CD4-positive, alpha-beta T cell (primary cell): ENCODE results near the gene IL34. TPM values are rescaled to one million over a fixed set of nuclear protein-coding genes. Genes with fewer than 3 reads are reported as not detected.
"Not testable (repeated sequence)": the region's sequence is repeated elsewhere in the genome, so short reads cannot be mapped to it uniquely, and the experiment has no call there.

ENCODE experiments used
- ATAC-seq: fragments of 200-7000 bp; cut with Tn5 transposase; one replicate; pipeline ENCODE4 v1.10.0; 2022; ENCODE audit warnings: mild to moderate bottlenecking; ENCODE audit not compliant: poor library complexity
- CTCF ChIA-PET: fragments of 350-600 bp; sonication (Branson Sonifier 250); formaldehyde crosslinking; loops from one replicate; lab custom pipeline; 2021; ENCODE audit warnings: antibody characterized with exemption, inconsistent platforms; lab: Charles Lee
- POLR2A ChIA-PET: fragments of 350-600 bp; sonication (Branson Sonifier 250); formaldehyde crosslinking; loops from one replicate; lab custom pipeline; 2021; ENCODE audit warnings: antibody characterized with exemption, inconsistent platforms; lab: Charles Lee
- DNase-seq, 14 experiments: peaks; one replicate each; pipeline ENCODE4 v3.0.0-alpha.2; 2013 to 2020; ENCODE audit warnings: mixed read lengths in 2 of 14
- H3K27ac ChIP-seq, 2 donors: one replicate each; pipeline versions ENCODE4 v1.5.1 to v1.7.0; 2013; ENCODE audit warnings: low read length in 2 of 2, low read depth in 1 of 2, mild to moderate bottlenecking in 1 of 2
- H3K27me3 ChIP-seq, 2 experiments: 1 replicate in 1 of 2; 2 replicates in 1 of 2; pipeline versions ENCODE4 v1.6.1 to v1.7.0; 2013; ENCODE audit warnings: low read length in 2 of 2, control low read depth in 1 of 2, mild to moderate bottlenecking in 1 of 2, moderate library complexity in 1 of 2; ENCODE audit not compliant: insufficient read depth in 2 of 2, control insufficient read depth in 1 of 2
- H3K36me3 ChIP-seq: one replicate; pipeline ENCODE4 v1.6.1; 2013; ENCODE audit warnings: low read length, control low read depth; ENCODE audit not compliant: insufficient read depth
- H3K4me1 ChIP-seq: one replicate; pipeline ENCODE4 v1.6.1; 2013; ENCODE audit warnings: low read length, control low read depth; ENCODE audit not compliant: insufficient read depth
- H3K4me3 ChIP-seq: one replicate; pipeline ENCODE4 v1.5.1; 2013; ENCODE audit warnings: mild to moderate bottlenecking, low read length, moderate library complexity
- H3K9me3 ChIP-seq, 2 experiments: 1 replicate in 1 of 2; 2 replicates in 1 of 2; pipeline versions ENCODE4 v1.6.1 to v1.7.0; 2013; ENCODE audit warnings: low read length in 2 of 2, mild to moderate bottlenecking in 2 of 2, control low read depth in 1 of 2, moderate library complexity in 1 of 2; ENCODE audit not compliant: control insufficient read depth in 1 of 2, insufficient read depth in 1 of 2
- H3K27ac Mint-ChIP-seq: one replicate; pipeline ENCODE4 v1.8.0; 2020; ENCODE audit warnings: mixed read lengths
- H3K27me3 Mint-ChIP-seq: one replicate; pipeline ENCODE4 v1.8.0; 2021; ENCODE audit warnings: mixed read lengths
- H3K36me3 Mint-ChIP-seq: one replicate; pipeline ENCODE4 v1.8.0; 2021; ENCODE audit warnings: low read depth, mixed read lengths
- H3K4me1 Mint-ChIP-seq: one replicate; pipeline ENCODE4 v1.8.0; 2021; ENCODE audit warnings: low read depth, mixed read lengths
- H3K4me3 Mint-ChIP-seq: one replicate; pipeline ENCODE4 v1.8.0; 2020; ENCODE audit warnings: mild to moderate bottlenecking, mixed read lengths
- H3K9me3 Mint-ChIP-seq: one replicate; pipeline ENCODE4 v1.8.0; 2020; ENCODE audit warnings: mixed read lengths
- intact Hi-C, 2 experiments: fragments of 100-400 bp; cut with DNase I in 1 of 2; cut with micrococcal nuclease in 1 of 2; formaldehyde crosslinking; loops; one replicate each; pipeline versions ENCODE4 v1.15.1 to v1.9.0; 2023 to 2025; cut with DNase I, micrococcal nuclease
- total RNA-seq, 174 experiments: library from RNA in 2 of 174; stranded (reverse) in 2 of 174; gene quantifications; one replicate each; pipeline ENCODE4 v1.2.3 and lab custom pipeline; 2021 to 2026
- TF ChIP-seq, protein P1 (sequence below): fragments of 200-600 bp; IDR thresholded peaks from one replicate; pipeline ENCODE4 v1.8.0; 2022; ENCODE audit warnings: antibody characterized with exemption, mild to moderate bottlenecking

The IL34 gene
- total RNA-seq, 2 experiments from 2014 or later = 0.84 to 0.88 TPM

DNA sequence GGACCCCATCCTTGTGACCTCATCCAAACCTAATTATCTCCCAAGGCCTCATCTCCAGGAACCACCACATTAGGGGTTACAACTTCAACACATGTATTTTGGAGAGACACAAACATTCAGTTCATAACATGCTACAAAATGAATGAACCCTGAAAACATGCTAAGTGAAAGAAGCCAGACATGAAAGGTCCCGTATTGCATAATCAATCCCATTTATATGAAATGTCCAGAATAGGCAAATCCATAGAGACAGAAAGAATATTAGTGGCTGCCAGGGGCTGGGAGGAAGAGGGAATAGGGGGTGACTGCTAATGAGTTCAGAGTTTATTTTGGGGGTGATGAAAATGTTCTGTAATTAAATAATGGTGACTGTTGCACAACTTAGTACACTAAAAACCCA is 3.7 kb upstream of the IL34 start:
- ChIA-PET CTCF (no interaction called here), POLR2A (no interaction called here)

DNA sequence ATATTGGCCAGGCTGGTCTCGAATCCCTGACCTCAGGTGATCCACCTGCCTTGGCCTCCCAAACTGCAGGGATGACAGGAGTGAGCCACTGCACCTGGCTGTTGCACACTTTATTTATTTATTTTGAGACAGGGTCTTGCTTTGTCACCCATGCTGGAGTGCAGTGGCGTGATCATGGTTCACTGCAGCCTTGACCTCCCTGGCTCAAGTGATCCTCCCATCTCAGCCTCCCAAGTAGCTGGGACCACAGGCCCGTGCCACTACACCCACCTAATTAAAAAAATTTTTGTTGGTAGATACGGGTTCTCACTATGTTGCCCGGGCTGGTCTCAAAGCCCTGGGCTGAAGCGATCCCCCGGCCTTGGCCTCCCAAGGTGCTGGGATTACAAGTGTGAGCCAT is 3.1 kb upstream of the IL34 start:
- CTCF ChIA-PET, DNase-seq, H3K36me3 ChIP-seq, H3K4me1 ChIP-seq, H3K36me3 Mint-ChIP-seq, H3K9me3 ChIP-seq, H3K4me1 Mint-ChIP-seq, H3K27ac ChIP-seq, H3K27me3 ChIP-seq, H3K4me3 Mint-ChIP-seq, intact Hi-C loops, ATAC-seq, H3K9me3 Mint-ChIP-seq, POLR2A ChIA-PET, H3K27me3 Mint-ChIP-seq, H3K4me3 ChIP-seq, H3K27ac Mint-ChIP-seq: not testable (repeated sequence)

More for the DNA sequence above, 3.7 kb upstream of the IL34 start:
- H3K9me3 ChIP-seq = no peaks in the 10 kb centered on the region
- H3K9me3 Mint-ChIP-seq = no peaks in the 10 kb centered on the region
- no peaks in the 10 kb centered on the region for H3K27me3 Mint-ChIP-seq
- H3K4me3 ChIP-seq = no peak overlapping the region
- intact Hi-C loops = no loop called here
- no peaks in the 10 kb centered on the region for H3K27me3 ChIP-seq
- no peak for DNase-seq
- no peak overlapping the region for H3K27ac ChIP-seq
- H3K4me1 ChIP-seq = no peaks in the 10 kb centered on the region
- ATAC-seq = no peak
- H3K36me3 Mint-ChIP-seq = no peaks in the 10 kb centered on the region
- H3K4me3 Mint-ChIP-seq = no peak overlapping the region
- H3K27ac Mint-ChIP-seq = no peak overlapping the region
- no peaks in the 10 kb centered on the region for H3K36me3 ChIP-seq
- TF ChIP-seq, protein P1, sequence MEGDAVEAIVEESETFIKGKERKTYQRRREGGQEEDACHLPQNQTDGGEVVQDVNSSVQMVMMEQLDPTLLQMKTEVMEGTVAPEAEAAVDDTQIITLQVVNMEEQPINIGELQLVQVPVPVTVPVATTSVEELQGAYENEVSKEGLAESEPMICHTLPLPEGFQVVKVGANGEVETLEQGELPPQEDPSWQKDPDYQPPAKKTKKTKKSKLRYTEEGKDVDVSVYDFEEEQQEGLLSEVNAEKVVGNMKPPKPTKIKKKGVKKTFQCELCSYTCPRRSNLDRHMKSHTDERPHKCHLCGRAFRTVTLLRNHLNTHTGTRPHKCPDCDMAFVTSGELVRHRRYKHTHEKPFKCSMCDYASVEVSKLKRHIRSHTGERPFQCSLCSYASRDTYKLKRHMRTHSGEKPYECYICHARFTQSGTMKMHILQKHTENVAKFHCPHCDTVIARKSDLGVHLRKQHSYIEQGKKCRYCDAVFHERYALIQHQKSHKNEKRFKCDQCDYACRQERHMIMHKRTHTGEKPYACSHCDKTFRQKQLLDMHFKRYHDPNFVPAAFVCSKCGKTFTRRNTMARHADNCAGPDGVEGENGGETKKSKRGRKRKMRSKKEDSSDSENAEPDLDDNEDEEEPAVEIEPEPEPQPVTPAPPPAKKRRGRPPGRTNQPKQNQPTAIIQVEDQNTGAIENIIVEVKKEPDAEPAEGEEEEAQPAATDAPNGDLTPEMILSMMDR = no peak
- no peaks in the 10 kb centered on the region for H3K4me1 Mint-ChIP-seq

DNA sequence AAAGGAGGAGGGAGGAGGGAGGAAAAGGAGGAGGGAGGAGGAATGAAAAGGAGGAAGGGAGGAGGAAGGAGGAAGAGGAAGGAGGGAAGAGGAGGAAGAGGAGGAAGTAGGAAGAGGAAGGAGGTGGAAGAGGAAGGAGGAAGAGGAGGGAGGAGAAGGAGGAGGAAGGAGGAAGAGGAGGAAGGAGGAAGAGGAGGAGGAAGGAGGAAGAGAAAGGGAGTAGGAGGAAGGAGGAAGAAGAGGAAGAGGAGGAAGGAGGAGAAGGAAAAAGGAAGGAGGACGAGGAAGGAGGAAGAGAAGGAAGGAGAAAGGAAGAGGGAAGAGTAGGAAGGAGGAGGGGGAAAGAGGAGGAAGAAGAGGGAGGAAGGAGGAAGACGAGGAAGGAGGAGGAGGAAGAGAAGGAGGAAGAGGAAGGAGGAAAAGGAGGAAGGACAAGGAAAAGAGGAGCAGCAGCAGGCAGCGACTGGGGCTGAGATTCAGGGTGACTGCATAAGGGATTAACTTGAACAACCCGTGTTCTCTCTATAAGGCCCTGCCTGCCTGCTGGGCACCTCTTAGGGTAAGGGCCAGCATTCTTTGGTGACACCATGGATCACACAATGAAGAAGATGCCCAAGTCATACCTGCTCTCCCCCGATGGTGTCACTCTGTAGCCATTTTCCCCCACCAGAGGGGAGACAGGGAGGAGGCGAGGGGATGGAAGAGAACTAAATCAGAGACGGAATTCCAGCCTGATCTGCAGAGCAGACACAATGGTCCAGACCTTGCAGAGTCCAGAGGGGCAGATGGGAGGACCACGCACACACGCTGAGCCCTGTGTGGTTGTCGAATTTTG is 1.4 kb upstream of the IL34 start:
- Mint-ChIP-seq H3K27me3 (no peaks in the 10 kb centered on the region), H3K27ac (no peak overlapping the region), H3K4me3 (no peak overlapping the region), H3K9me3 (no peaks in the 10 kb centered on the region), H3K36me3 (no peaks in the 10 kb centered on the region), H3K4me1 (no peaks in the 10 kb centered on the region)
- no peak overlapping the region for H3K4me3 ChIP-seq
- TF ChIP-seq, protein P1 = no peak
- no peaks in the 10 kb centered on the region for H3K27me3 ChIP-seq
- ATAC-seq = no peak
- CTCF ChIA-PET = no interaction called here
- no peaks in the 10 kb centered on the region for H3K4me1 ChIP-seq
- no peak overlapping the region for H3K27ac ChIP-seq
- DNase-seq = no peak
- H3K36me3 ChIP-seq = no peaks in the 10 kb centered on the region
- POLR2A ChIA-PET = no interaction called here
- no peaks in the 10 kb centered on the region for H3K9me3 ChIP-seq
- intact Hi-C loops = no loop called here
